ENCODE data around the gene WDR7. TPM values are rescaled to one million over a fixed set of nuclear protein-coding genes. Genes with fewer than 3 reads are reported as not detected.
"Not testable (repeated sequence)": the region's sequence is repeated elsewhere in the genome, so short reads cannot be mapped to it uniquely, and the experiment has no call there.

The WDR7 gene
- total RNA-seq, 2 donors from 2014 or later: 47.0 to 62.2 TPM

GRCh38 chr18:56641714-56642337 is 9.3 kb upstream of the WDR7 start:
- H3K4me1 Mint-ChIP-seq: peaks cover 21% of the 10 kb centered on the region
- H3K9me3 ChIP-seq (ENCODE audit: control insufficient read depth, low read length, poor library complexity, severe bottlenecking): no peaks in the 10 kb centered on the region
- no peak overlapping the region for H3K4me3 Mint-ChIP-seq
- H3K36me3 Mint-ChIP-seq (ENCODE audit: low read depth): peaks cover 7% of the 10 kb centered on the region
- H3K27ac Mint-ChIP-seq: no peak overlapping the region
- no peak for ATAC-seq
- no peak for DNase-seq
- H3K27me3 Mint-ChIP-seq: no peaks in the 10 kb centered on the region

GRCh38 chr18:56643381-56643780 is 7.8 kb upstream of the WDR7 start:
- Mint-ChIP-seq H3K4me3 (no peak overlapping the region), H3K27ac (no peak overlapping the region), H3K4me1 (peaks cover 16% of the 10 kb centered on the region), H3K27me3 (no peaks in the 10 kb centered on the region), H3K36me3 (ENCODE audit: low read depth) (peaks cover 3% of the 10 kb centered on the region)
- H3K9me3 ChIP-seq (ENCODE audit: control insufficient read depth, low read length, poor library complexity, severe bottlenecking): no peaks in the 10 kb centered on the region
- DNase-seq (no peak), ATAC-seq (no peak)

GRCh38 chr18:56645415-56646016 is 5.6 kb upstream of the WDR7 start:
- no peak overlapping the region for H3K27ac Mint-ChIP-seq
- H3K36me3 Mint-ChIP-seq (ENCODE audit: low read depth): no peaks in the 10 kb centered on the region
- no peaks in the 10 kb centered on the region for H3K9me3 ChIP-seq (ENCODE audit: control insufficient read depth, low read length, poor library complexity, severe bottlenecking)
- H3K4me1 Mint-ChIP-seq: peaks cover 9% of the 10 kb centered on the region
- ATAC-seq: no peak
- H3K4me3 Mint-ChIP-seq: no peak overlapping the region
- DNase-seq: no peak
- H3K27me3 Mint-ChIP-seq: no peaks in the 10 kb centered on the region

DNA sequence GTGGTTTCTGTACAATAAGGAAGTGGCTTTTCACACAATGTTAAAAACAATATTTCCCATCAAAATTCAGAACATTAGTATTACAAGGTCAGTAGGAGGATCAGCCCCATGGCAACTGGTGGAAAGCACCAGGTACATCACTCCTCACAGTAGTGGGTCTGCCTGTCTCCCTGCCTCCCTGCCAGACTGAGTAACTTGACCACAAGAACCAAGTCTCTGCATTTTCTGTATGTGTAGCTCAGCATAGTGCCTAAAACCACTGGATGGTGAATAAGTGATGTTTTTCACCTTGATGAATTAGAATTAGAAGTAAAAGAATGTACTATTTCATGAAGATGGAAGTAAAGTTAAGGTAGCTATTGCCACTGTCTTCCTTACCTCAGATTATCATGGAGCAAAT is 4.1 kb upstream of the WDR7 start:
- peaks cover 19% of the 10 kb centered on the region for H3K4me1 Mint-ChIP-seq
- H3K27me3 Mint-ChIP-seq: no peaks in the 10 kb centered on the region
- no peaks in the 10 kb centered on the region for H3K36me3 Mint-ChIP-seq (ENCODE audit: low read depth)
- H3K9me3 ChIP-seq (ENCODE audit: control insufficient read depth, low read length, poor library complexity, severe bottlenecking): no peaks in the 10 kb centered on the region
- H3K4me3 Mint-ChIP-seq: peak overlapping the region; percentile 28
- ATAC-seq: no peak
- peak overlapping the region; percentile 53 for H3K27ac Mint-ChIP-seq
- DNase-seq: no peak

DNA sequence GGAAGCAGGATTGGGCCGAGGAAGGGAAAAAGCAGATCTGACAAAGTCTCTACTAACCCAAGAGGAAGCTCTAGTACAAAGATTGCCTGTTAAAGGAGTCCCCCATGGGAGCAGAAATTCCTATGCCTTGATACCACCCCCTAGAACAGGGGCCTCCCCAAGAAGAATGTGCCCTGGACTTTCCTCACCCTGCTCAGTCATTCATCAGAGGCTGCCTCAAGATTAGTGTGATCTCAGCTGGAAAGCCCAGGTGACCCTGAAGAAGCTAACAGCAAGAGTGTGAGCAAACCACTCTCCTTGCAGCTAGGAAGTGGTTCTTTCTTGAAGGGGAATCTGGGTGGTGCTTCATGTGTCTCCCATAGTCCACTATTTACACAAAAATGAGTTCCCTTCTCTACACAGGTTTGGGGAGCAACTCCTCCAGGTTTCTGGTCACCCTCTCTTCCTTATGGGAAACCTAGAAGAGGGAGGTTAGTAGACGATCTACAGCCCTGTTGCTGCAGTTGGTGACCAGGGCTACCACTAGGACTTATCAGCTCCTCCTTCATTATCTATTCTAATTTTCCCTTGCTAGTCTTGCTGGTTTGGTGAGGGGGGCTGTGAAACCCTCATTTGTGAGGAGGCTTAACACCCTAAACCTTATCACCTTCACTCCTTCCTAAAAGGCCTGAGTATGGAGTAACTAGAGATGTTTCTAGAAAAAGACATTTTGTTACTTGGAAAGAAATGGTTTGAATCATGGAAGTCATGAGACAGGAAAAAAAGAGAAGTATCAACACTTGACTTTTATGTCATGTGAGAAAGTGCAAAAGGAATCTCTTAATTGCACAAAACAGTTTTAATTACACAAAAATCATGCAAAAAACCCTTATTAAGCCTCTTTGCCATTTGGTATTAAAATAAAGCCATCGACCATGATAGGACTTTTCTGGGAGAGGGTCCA is 2.9 kb upstream of the WDR7 start:
- Mint-ChIP-seq H3K4me3 (no peak overlapping the region), H3K4me1 (peaks cover 28% of the 10 kb centered on the region), H3K27me3 (no peaks in the 10 kb centered on the region), H3K27ac (peak overlapping the region; percentile 53), H3K36me3 (ENCODE audit: low read depth) (no peaks in the 10 kb centered on the region)
- DNase-seq: no peak
- H3K9me3 ChIP-seq (ENCODE audit: control insufficient read depth, low read length, poor library complexity, severe bottlenecking): no peaks in the 10 kb centered on the region
- no peak for ATAC-seq

DNA sequence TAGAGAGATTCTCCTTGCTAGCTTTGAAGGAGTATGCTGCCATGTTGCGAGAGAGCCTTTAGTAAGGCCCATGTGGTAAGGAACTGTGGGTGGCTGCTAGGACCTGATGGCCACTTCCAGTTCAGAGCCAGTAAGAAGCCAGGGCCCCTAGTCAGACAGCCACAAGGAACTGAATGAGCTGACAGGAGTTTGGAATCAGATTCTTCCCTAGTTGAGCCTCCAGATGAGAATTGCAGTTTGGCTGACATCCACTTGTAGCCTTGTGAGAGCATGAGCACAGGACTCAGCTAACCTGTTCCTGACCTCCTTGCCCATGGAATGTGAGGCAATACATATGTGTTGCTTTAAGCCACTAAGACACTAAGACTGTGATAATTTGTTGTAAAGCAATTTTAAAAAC is 1.2 kb upstream of the WDR7 start:
- DNase-seq: no peak
- Mint-ChIP-seq H3K27ac (no peak overlapping the region), H3K27me3 (no peaks in the 10 kb centered on the region), H3K4me1 (peaks cover 42% of the 10 kb centered on the region), H3K36me3 (ENCODE audit: low read depth) (no peaks in the 10 kb centered on the region), H3K4me3 (no peak overlapping the region)
- ATAC-seq: no peak
- no peaks in the 10 kb centered on the region for H3K9me3 ChIP-seq (ENCODE audit: control insufficient read depth, low read length, poor library complexity, severe bottlenecking)

DNA sequence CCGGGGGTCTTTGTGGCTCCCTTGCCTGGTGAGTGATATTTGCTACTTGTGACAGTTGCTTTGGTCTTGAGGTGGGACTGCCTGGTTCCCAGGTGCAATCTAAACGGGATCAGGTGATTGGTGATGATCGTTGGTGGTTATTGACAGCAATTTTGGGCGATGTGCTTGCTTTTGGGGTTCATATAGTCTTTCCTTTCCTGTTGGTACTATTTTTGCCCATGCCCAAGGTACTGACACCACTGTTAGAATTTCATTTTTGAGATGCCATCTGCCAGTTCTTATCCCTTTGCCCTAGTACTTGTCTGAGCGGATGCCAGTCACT is 573 bp downstream of the WDR7 start:
- Mint-ChIP-seq H3K27me3 (no peaks in the 10 kb centered on the region), H3K36me3 (ENCODE audit: low read depth) (no peaks in the 10 kb centered on the region), H3K27ac (peak overlapping the region; percentile 85), H3K4me3 (peak overlapping the region; percentile 88), H3K4me1 (peaks cover 50% of the 10 kb centered on the region)
- no peaks in the 10 kb centered on the region for H3K9me3 ChIP-seq (ENCODE audit: control insufficient read depth, low read length, poor library complexity, severe bottlenecking)
- ATAC-seq: no peak
- DNase-seq: no peak

- H3K4me3 Mint-ChIP-seq: peak overlapping the region; percentile 89
- H3K36me3 Mint-ChIP-seq (ENCODE audit: low read depth): no peaks in the 10 kb centered on the region
- ATAC-seq: no peak
- no peaks in the 10 kb centered on the region for H3K27me3 Mint-ChIP-seq
- no peaks in the 10 kb centered on the region for H3K9me3 ChIP-seq (ENCODE audit: control insufficient read depth, low read length, poor library complexity, severe bottlenecking)
- peak overlapping the region; percentile 85 for H3K27ac Mint-ChIP-seq
- H3K4me1 Mint-ChIP-seq: peaks cover 45% of the 10 kb centered on the region
- DNase-seq: no peak
These were observed 1.6 kb downstream of the WDR7 start for GRCh38 chr18:56652802-56653201.

- H3K4me3 Mint-ChIP-seq: not testable (repeated sequence)
- peaks cover 50% of the 10 kb centered on the region for H3K4me1 Mint-ChIP-seq
- peak overlapping the region; percentile 85 for H3K27ac Mint-ChIP-seq
These were observed 3.1 kb downstream of the WDR7 start for GRCh38 chr18:56654280-56654679.

GRCh38 chr18:56658261-56658660 is 7.1 kb downstream of the WDR7 start:
- H3K4me1 Mint-ChIP-seq: peaks cover 49% of the 10 kb centered on the region
- no peak overlapping the region for H3K27ac Mint-ChIP-seq
- ATAC-seq (no peak), DNase-seq (no peak)
- no peaks in the 10 kb centered on the region for H3K9me3 ChIP-seq (ENCODE audit: control insufficient read depth, low read length, poor library complexity, severe bottlenecking)
- H3K27me3 Mint-ChIP-seq: no peaks in the 10 kb centered on the region
- no peak overlapping the region for H3K4me3 Mint-ChIP-seq
- H3K36me3 Mint-ChIP-seq (ENCODE audit: low read depth): no peaks in the 10 kb centered on the region

More at GRCh38 chr18:56654280-56654679, 3.1 kb downstream of the WDR7 start:
- DNase-seq; H3K9me3 ChIP-seq (ENCODE audit: control insufficient read depth, low read length, poor library complexity, severe bottlenecking); ATAC-seq; H3K27me3 Mint-ChIP-seq; H3K36me3 Mint-ChIP-seq (ENCODE audit: low read depth): not testable (repeated sequence)

DNA sequence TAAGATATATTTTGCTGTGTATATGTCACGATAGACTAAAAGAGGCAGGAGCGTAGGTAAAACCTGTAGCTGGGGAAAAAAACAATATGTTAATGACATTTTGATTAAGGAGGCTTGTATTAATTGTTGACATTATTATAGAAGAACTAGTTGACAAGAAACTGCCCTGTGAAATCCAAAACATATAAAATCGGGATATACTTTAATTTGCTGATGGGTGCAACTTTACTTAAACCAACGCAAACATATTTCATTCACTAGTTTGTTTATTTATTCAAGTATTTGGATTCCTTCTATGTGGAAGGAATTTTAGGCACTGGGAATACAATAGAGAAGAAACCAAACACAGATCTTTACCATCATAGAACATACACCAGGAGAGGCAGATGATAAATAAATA is 8.0 kb downstream of the WDR7 start:
- peaks cover 48% of the 10 kb centered on the region for H3K4me1 Mint-ChIP-seq
- DNase-seq (no peak), ATAC-seq (no peak)
- H3K36me3 Mint-ChIP-seq (ENCODE audit: low read depth): peaks cover 2% of the 10 kb centered on the region
- H3K4me3 Mint-ChIP-seq: no peak overlapping the region
- no peaks in the 10 kb centered on the region for H3K9me3 ChIP-seq (ENCODE audit: control insufficient read depth, low read length, poor library complexity, severe bottlenecking)
- H3K27me3 Mint-ChIP-seq: no peaks in the 10 kb centered on the region
- no peak overlapping the region for H3K27ac Mint-ChIP-seq

- H3K9me3 ChIP-seq (ENCODE audit: control insufficient read depth, low read length, poor library complexity, severe bottlenecking): no peaks in the 10 kb centered on the region
- peaks cover 43% of the 10 kb centered on the region for H3K4me1 Mint-ChIP-seq
- H3K27ac Mint-ChIP-seq: no peak overlapping the region
- peaks cover 5% of the 10 kb centered on the region for H3K36me3 Mint-ChIP-seq (ENCODE audit: low read depth)
- no peak for DNase-seq
- H3K4me3 Mint-ChIP-seq: no peak overlapping the region
- no peaks in the 10 kb centered on the region for H3K27me3 Mint-ChIP-seq
- no peak for ATAC-seq
These were observed 9.5 kb downstream of the WDR7 start for GRCh38 chr18:56660655-56661054.

DNA sequence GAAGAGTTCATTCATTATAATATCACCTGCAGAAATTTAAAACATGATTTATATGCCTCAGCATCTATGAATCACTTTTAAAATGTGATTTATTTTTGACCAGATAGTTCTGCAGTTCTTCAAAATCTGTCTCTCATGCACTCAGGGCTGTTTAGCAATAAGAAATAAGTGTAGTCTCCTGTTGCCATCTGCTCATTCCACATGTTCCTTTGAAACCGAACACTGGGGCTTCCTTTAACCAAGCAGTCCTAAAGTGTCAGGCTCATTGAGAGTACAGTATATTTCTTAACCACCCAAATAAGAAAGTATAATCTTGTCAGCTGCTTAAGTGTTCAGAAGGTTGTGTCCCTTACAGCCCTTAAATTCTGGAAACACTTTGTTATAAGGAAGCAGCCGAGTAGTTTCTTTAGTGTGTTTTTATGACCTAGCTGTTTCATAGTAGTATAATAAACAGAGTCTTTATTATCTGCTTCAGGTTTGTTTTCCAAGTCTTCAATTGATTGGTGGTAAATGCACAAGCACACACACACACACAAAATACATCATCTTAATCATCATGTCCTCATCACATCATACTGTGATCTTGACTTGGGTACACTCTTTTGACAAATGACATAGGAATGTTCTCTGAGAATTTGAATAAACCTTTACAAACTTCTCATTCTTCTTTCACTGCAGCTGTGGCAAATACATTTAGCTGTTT is 10.4 kb downstream of the WDR7 start:
- Mint-ChIP-seq H3K27ac (no peak overlapping the region), H3K27me3 (no peaks in the 10 kb centered on the region), H3K36me3 (ENCODE audit: low read depth) (peaks cover 5% of the 10 kb centered on the region), H3K4me3 (no peak overlapping the region), H3K4me1 (peaks cover 40% of the 10 kb centered on the region)
- ATAC-seq (no peak), DNase-seq (no peak)
- no peaks in the 10 kb centered on the region for H3K9me3 ChIP-seq (ENCODE audit: control insufficient read depth, low read length, poor library complexity, severe bottlenecking)
